ENCODE data around the gene SEC14L1.

DNA sequence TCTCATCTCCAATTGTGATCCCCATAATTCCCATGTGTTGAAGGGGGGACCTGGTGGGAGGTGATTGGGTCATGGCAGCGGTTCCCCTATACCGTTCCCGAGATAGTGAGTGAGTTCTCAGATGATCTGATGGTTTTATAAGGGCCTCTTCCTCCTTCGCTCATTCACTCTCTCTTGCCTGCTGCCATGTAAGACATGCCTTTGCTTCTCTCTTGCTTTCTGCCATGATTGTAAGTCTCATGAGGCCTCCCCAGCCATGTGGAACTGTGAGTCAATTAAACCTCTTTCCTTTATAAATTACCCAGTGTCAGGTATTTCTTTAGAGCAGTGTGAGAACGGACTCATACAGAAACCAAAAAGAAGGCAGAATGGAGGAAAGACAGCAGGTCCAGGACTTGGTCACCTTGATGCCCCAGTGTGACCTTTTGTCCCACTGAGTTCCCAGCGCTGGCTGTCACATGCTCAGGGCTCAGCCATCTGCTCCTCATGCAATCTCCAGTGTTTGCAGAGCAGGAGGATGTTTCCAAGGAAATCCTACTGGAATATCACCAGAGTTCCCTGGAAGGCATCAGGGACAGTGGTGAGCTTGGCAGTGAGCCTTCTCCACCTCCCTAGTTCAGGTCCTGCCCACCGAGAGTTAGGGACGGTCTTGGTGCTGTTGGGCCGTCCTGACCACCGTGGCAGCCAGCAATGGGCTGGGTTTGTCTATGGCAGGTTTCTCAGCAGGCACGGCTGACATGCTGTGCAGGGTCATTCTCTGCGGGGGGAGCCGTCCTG lies 96.7 kb downstream of the SEC14L1 start:
- TF ChIP-seq ZNF837 (tag by site-specific recombination; IDR thresholded peaks at IDR 0.05) (no peak), ZNF510 (tag by site-specific recombination; IDR thresholded peaks at IDR 0.05; ENCODE audit: insufficient replicate concordance) (no peak), ZNF302 (tag by site-specific recombination; IDR thresholded peaks at IDR 0.05; ENCODE audit: low read depth) (no peak)
- TF ChIP-seq, protein P1, sequence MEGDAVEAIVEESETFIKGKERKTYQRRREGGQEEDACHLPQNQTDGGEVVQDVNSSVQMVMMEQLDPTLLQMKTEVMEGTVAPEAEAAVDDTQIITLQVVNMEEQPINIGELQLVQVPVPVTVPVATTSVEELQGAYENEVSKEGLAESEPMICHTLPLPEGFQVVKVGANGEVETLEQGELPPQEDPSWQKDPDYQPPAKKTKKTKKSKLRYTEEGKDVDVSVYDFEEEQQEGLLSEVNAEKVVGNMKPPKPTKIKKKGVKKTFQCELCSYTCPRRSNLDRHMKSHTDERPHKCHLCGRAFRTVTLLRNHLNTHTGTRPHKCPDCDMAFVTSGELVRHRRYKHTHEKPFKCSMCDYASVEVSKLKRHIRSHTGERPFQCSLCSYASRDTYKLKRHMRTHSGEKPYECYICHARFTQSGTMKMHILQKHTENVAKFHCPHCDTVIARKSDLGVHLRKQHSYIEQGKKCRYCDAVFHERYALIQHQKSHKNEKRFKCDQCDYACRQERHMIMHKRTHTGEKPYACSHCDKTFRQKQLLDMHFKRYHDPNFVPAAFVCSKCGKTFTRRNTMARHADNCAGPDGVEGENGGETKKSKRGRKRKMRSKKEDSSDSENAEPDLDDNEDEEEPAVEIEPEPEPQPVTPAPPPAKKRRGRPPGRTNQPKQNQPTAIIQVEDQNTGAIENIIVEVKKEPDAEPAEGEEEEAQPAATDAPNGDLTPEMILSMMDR (tag by site-specific recombination; IDR thresholded peaks at IDR 0.05): no peak
